Suprapubic skin (tissue), 4 donors: ENCODE measurements around the gene VMA21. TPM values are rescaled to one million over a fixed set of nuclear protein-coding genes. Genes with fewer than 3 reads are reported as not detected.

Source experiments
- DNase-seq, 2 donors: peaks; one replicate each; pipeline ENCODE4 v3.0.0-alpha.2; 2019; ENCODE audit warnings: low spot score in 2 of 2
- H3K27ac ChIP-seq: fragments of 200-600 bp; sonication (generic); one replicate; pipeline ENCODE4 v1.5.1; 2019
- H3K27me3 ChIP-seq: fragments of 200-600 bp; sonication (generic); one replicate; pipeline ENCODE4 v1.5.1; 2019
- H3K36me3 ChIP-seq: fragments of 200-600 bp; sonication (generic); one replicate; pipeline ENCODE4 v1.5.1; 2019
- H3K4me1 ChIP-seq: fragments of 200-600 bp; sonication (generic); one replicate; pipeline ENCODE4 v1.5.1; 2019
- H3K4me3 ChIP-seq: fragments of 200-600 bp; sonication (generic); one replicate; pipeline ENCODE4 v1.5.1; 2019; ENCODE audit warnings: mild to moderate bottlenecking
- H3K9me3 ChIP-seq: fragments of 200-600 bp; sonication (generic); one replicate; pipeline ENCODE4 v1.5.1; 2019
- EP300 ChIP-seq: sonication (generic); formaldehyde crosslinking; IDR thresholded peaks from one replicate; pipeline ENCODE4 v1.6.1; 2017; ENCODE audit warnings: antibody characterized with exemption
- POLR2A ChIP-seq, 2 donors: fragments of 450-650 bp; IDR thresholded peaks; one replicate each; pipeline ENCODE4 v1.6.1; 2017; ENCODE audit warnings: antibody characterized with exemption in 2 of 2, mild to moderate bottlenecking in 2 of 2, moderate library complexity in 2 of 2
- POLR2AphosphoS5 ChIP-seq, 3 donors: sonication (generic); formaldehyde crosslinking; IDR thresholded peaks; one replicate each; pipeline ENCODE4 v1.6.1; 2017; ENCODE audit warnings: antibody characterized with exemption in 3 of 3
- WGBS: methylation state at CpG from one replicate; pipeline ENCODE4 v1.1.5; 2018; 5-methylcytosine and 5-hydroxymethylcytosine counted together
- total RNA-seq, 4 donors: library from RNA; depleted of rRNA; stranded (reverse); fragments of >200 nt; gene quantifications; one replicate each; pipeline ENCODE4 v1.1.0, GENCODE V29; 2016
- TF ChIP-seq, protein P1 (sequence below), 2 donors: fragments of 200-600 bp in 1 of 2; fragments of 450-650 bp in 1 of 2; sonication (generic) in 1 of 2; IDR thresholded peaks; one replicate each; pipeline ENCODE4 v1.5.1; 2016 to 2019; ENCODE audit warnings: antibody characterized with exemption in 2 of 2, mild to moderate bottlenecking in 1 of 2, moderate library complexity in 1 of 2

The VMA21 gene, protein sequence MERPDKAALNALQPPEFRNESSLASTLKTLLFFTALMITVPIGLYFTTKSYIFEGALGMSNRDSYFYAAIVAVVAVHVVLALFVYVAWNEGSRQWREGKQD
- 10 to 100 TPM; 23.6 to 33.8 (median 30.3) TPM for total RNA-seq

DNA sequence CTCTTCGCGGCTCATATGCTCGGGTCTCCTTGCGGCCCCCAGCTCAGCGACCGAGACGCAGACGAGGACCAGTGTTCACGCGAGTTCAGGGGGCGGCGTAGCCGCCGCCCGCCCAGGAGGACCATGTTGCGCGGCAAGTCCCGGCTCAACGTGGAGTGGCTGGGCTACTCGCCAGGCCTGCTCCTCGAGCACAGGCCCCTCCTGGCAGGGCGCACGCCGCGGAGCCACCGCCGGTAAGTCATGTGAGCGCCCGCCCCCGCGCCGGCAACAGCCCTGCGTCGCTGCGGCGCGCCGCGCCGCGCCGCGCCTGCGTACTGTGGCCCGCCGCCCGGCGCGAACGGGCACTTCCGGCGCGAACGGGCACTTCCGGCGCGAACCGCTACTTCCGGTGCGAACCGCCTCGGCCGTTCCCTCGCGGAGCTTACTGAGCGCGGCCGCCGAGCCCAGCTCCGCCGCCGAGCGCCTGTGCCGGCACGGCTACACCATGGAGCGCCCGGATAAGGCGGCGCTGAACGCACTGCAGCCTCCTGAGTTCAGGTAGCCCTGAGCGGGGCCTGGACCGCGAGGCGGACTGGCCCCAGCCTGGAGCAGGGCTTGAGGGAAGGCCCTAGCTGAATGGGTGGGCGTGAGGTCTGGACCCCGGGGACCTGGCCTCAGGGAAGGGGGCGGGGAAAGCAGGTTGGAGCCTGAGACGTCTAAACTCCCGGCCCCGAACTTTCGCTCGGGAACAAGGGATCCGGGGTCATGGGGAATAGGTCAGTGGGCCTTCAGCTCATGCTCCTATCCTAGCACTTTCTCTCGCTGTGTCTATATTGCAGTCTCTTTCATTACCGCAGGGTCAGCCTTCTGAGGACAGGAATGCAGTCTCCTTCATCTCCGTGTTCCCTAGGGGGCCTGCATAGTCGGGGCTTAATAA, at the start of gene VMA21:
Gene VMA21 (plus strand): TSS at position 382 of the 916 bp plus-strand sequence. CDS start 103 bp downstream, at position 485.
- 43% methylated on average over 52 of the region's 97 CpGs for whole genome bisulfite sequencing
- peak; percentile 90 to 92 for DNase-seq

DNA sequence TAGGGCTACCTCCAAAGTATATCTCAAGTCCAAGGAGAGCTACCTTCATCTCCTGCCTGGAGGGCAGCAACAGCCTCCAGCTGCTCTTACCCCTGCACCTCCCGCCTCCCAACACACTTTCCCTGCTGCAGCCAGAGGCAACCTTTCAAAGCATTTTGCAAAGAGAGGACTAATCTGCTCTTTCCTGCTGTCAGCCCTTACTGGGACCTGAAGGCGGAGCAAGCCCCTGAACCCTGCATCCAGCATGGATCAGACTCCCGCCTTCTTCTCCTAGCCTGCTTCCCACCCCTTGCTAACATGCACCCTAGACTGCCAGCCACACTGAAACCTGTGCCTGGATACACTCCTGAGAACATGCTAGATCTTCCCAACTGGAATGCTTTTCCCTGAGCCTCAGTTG, 37.7 kb upstream of the VMA21 start:
- DNase-seq = no peak
- H3K9me3 ChIP-seq = no peaks in the 10 kb centered on the region
- 52% methylated on average over 3 of the region's 3 CpGs for whole genome bisulfite sequencing
- H3K4me3 ChIP-seq = no peak overlapping the region
- H3K36me3 ChIP-seq = no peaks in the 10 kb centered on the region
- no peaks in the 10 kb centered on the region for H3K27me3 ChIP-seq
- no peak for TF ChIP-seq POLR2A (IDR thresholded peaks at IDR 0.05)
- no peak for TF ChIP-seq POLR2AphosphoS5 (IDR thresholded peaks at IDR 0.05)
- TF ChIP-seq, protein P1, sequence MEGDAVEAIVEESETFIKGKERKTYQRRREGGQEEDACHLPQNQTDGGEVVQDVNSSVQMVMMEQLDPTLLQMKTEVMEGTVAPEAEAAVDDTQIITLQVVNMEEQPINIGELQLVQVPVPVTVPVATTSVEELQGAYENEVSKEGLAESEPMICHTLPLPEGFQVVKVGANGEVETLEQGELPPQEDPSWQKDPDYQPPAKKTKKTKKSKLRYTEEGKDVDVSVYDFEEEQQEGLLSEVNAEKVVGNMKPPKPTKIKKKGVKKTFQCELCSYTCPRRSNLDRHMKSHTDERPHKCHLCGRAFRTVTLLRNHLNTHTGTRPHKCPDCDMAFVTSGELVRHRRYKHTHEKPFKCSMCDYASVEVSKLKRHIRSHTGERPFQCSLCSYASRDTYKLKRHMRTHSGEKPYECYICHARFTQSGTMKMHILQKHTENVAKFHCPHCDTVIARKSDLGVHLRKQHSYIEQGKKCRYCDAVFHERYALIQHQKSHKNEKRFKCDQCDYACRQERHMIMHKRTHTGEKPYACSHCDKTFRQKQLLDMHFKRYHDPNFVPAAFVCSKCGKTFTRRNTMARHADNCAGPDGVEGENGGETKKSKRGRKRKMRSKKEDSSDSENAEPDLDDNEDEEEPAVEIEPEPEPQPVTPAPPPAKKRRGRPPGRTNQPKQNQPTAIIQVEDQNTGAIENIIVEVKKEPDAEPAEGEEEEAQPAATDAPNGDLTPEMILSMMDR (IDR thresholded peaks at IDR 0.05) = no peak
- TF ChIP-seq EP300 = no peak
- no peak overlapping the region for H3K27ac ChIP-seq
- H3K4me1 ChIP-seq = no peaks in the 10 kb centered on the region

More for the DNA sequence above, at the start of gene VMA21:
- TF ChIP-seq POLR2AphosphoS5 (IDR thresholded peaks at IDR 0.05) = no peak
- TF ChIP-seq POLR2A (IDR thresholded peaks at IDR 0.05) = peak in 1 of 2 donors; percentile 45
- no peaks in the 10 kb centered on the region for H3K9me3 ChIP-seq
- H3K36me3 ChIP-seq = no peaks in the 10 kb centered on the region
- H3K27me3 ChIP-seq = no peaks in the 10 kb centered on the region
- H3K27ac ChIP-seq = peak within 1 kb of the TSS; percentile 97
- H3K4me3 ChIP-seq = peak within 1 kb of the TSS; percentile 72
- peaks cover 14% of the 10 kb centered on the region for H3K4me1 ChIP-seq

DNA sequence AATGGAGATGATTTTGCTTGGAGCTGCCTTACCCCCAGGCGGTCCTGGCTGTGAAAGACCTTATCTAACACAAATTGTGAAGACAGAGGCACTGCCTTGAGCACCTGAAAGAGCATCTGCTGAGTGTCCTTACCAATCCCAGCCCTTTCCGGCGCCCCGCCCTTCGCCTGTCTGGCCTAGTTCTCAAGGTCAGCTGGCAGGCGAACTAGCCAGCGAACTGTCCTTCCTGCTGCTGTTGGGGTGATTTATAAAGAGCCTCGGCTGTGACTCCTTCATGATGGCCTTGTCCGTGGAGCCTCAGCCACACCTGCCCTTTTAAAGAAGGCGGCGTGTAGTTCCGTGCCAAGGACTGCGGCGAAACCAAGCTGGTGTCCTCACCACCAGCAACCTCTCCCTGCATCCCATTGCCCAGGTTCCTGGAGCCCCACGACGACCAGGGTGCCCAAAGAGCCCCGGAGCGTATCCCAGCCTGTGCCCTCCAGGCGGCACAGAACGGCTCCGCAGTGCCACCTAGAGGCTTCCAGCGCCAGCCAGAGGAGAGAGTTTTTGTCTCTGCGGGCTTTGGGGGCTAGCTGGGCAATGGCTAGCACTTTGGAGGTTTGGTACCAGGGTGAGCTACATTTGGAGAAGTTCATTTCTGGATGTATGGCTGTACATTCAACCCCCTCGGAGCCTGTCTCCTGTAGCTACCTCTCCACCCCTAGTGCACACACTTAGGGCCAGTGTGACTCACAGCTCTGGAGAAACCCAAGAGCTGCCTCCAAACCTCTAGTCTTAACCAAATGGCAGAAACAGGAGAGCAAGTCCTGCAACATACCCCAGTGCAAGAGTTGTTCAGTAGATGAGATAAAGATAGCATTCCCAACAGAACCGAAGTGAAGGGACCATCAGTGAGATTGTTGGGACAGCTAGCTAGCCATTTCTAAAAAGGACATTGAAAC, 36.8 kb upstream of the VMA21 start:
- no peak for DNase-seq
- 20% methylated on average over 10 of the region's 25 CpGs for WGBS
- H3K27me3 ChIP-seq = no peaks in the 10 kb centered on the region
- TF ChIP-seq, protein P1 (IDR thresholded peaks at IDR 0.05) = peak in 1 of 2 donors; percentile 30
- TF ChIP-seq POLR2AphosphoS5 (IDR thresholded peaks at IDR 0.05) = no peak
- H3K4me1 ChIP-seq = no peaks in the 10 kb centered on the region
- no peak overlapping the region for H3K4me3 ChIP-seq
- H3K36me3 ChIP-seq = no peaks in the 10 kb centered on the region
- no peaks in the 10 kb centered on the region for H3K9me3 ChIP-seq
- H3K27ac ChIP-seq = no peak overlapping the region

DNA sequence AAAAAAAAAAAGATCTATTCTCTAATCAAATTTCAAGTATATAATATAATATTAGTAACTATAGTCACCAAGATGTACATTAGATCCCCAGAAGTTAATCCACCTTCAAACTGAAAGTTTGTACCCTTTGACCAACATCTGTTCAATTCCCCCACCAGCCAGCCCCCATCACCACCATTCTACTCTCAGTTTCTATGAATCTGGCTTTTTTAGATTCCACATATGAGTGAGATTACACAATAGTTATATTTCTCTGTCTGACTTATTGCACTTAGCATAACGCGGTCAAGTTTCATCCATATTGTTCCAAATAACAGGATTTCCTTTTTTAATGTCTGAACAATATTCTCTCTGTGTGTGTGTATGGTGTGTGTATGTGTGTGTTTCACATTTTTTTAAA, 33.7 kb upstream of the VMA21 start:
- H3K27me3 ChIP-seq = no peaks in the 10 kb centered on the region
- WGBS = 74% methylated on average over 2 of the region's 2 CpGs
- no peak for TF ChIP-seq POLR2AphosphoS5 (IDR thresholded peaks at IDR 0.05)
- H3K9me3 ChIP-seq = no peaks in the 10 kb centered on the region
- no peaks in the 10 kb centered on the region for H3K36me3 ChIP-seq
- no peak overlapping the region for H3K27ac ChIP-seq
- no peak overlapping the region for H3K4me3 ChIP-seq
- DNase-seq = no peak
- no peaks in the 10 kb centered on the region for H3K4me1 ChIP-seq

DNA sequence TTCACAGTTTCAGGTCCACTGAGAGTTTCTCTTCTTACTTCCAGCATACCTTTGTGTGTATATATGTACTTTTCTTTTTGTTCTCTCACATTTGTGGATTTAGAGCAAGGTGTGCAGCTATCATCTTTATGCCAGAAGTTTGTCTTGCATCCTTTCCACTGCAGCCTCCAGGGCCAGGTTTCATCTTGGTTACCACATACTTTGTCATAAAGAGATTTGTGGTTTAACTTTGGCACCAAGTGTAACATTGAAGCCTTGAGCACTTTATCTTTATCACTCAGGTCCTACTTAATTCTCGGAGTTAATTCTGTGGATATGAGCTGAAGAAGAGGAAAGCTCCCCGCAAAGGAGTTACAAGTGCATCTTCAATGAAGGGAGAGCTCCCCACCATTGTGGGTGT, 31.4 kb upstream of the VMA21 start:
- 80% methylated on average over 2 of the region's 2 CpGs for WGBS
- no peaks in the 10 kb centered on the region for H3K9me3 ChIP-seq
- TF ChIP-seq, protein P1 (IDR thresholded peaks at IDR 0.05) = no peak
- TF ChIP-seq POLR2A (IDR thresholded peaks at IDR 0.05) (no peak), EP300 (no peak), POLR2AphosphoS5 (IDR thresholded peaks at IDR 0.05) (no peak)
- no peak for DNase-seq
- H3K36me3 ChIP-seq = no peaks in the 10 kb centered on the region
- no peaks in the 10 kb centered on the region for H3K4me1 ChIP-seq
- no peak overlapping the region for H3K27ac ChIP-seq
- no peaks in the 10 kb centered on the region for H3K27me3 ChIP-seq
- no peak overlapping the region for H3K4me3 ChIP-seq
